ENCODE measurements around the gene COL4A2.

The COL4A2 gene

DNA sequence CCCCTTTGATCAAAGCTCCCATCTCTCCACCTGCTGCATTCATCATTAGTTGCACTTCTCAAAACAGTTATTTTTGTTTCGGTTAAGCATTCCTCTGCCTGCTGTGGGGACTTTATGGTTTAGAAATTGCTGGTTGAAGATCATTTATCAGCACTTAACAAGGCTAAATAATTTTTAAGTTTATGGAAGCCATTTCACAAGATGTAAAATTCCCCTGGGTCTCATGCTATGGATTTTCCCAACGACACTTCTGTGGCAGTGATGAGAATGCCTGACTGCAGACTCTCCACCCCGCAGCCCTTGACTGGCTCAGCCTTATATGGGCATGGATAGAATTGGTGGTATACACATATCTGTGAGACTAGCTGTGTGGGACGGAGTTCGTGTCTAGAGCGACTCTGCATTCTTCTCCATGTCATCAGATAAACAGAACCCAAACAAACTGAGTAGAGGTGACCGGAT lies 52.8 kb downstream of the COL4A2 start (continued):
- TF ChIP-seq, protein P1, sequence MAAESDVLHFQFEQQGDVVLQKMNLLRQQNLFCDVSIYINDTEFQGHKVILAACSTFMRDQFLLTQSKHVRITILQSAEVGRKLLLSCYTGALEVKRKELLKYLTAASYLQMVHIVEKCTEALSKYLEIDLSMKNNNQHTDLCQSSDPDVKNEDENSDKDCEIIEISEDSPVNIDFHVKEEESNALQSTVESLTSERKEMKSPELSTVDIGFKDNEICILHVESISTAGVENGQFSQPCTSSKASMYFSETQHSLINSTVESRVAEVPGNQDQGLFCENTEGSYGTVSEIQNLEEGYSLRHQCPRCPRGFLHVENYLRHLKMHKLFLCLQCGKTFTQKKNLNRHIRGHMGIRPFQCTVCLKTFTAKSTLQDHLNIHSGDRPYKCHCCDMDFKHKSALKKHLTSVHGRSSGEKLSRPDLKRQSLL (tag by site-specific recombination; IDR thresholded peaks at IDR 0.05), result peak; percentile 80
- TF ChIP-seq, protein P2, sequence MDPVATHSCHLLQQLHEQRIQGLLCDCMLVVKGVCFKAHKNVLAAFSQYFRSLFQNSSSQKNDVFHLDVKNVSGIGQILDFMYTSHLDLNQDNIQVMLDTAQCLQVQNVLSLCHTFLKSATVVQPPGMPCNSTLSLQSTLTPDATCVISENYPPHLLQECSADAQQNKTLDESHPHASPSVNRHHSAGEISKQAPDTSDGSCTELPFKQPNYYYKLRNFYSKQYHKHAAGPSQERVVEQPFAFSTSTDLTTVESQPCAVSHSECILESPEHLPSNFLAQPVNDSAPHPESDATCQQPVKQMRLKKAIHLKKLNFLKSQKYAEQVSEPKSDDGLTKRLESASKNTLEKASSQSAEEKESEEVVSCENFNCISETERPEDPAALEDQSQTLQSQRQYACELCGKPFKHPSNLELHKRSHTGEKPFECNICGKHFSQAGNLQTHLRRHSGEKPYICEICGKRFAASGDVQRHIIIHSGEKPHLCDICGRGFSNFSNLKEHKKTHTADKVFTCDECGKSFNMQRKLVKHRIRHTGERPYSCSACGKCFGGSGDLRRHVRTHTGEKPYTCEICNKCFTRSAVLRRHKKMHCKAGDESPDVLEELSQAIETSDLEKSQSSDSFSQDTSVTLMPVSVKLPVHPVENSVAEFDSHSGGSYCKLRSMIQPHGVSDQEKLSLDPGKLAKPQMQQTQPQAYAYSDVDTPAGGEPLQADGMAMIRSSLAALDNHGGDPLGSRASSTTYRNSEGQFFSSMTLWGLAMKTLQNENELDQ (tag by site-specific recombination; IDR thresholded peaks at IDR 0.05; ENCODE audit: low read depth), result no peak
- TF ChIP-seq, protein P3, sequence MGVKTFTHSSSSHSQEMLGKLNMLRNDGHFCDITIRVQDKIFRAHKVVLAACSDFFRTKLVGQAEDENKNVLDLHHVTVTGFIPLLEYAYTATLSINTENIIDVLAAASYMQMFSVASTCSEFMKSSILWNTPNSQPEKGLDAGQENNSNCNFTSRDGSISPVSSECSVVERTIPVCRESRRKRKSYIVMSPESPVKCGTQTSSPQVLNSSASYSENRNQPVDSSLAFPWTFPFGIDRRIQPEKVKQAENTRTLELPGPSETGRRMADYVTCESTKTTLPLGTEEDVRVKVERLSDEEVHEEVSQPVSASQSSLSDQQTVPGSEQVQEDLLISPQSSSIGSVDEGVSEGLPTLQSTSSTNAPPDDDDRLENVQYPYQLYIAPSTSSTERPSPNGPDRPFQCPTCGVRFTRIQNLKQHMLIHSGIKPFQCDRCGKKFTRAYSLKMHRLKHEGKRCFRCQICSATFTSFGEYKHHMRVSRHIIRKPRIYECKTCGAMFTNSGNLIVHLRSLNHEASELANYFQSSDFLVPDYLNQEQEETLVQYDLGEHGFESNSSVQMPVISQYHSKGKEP (tag by site-specific recombination; IDR thresholded peaks at IDR 0.05), result 0 out of 2 replicates have a peak, but pooled peaks have one; percentile 5
- TF ChIP-seq, protein P4, sequence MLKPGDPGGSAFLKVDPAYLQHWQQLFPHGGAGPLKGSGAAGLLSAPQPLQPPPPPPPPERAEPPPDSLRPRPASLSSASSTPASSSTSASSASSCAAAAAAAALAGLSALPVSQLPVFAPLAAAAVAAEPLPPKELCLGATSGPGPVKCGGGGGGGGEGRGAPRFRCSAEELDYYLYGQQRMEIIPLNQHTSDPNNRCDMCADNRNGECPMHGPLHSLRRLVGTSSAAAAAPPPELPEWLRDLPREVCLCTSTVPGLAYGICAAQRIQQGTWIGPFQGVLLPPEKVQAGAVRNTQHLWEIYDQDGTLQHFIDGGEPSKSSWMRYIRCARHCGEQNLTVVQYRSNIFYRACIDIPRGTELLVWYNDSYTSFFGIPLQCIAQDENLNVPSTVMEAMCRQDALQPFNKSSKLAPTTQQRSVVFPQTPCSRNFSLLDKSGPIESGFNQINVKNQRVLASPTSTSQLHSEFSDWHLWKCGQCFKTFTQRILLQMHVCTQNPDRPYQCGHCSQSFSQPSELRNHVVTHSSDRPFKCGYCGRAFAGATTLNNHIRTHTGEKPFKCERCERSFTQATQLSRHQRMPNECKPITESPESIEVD (tag by site-specific recombination; IDR thresholded peaks at IDR 0.05), result peak; percentile 76
- TF ChIP-seq ZNF747 (tag by site-specific recombination; IDR thresholded peaks at IDR 0.05), result no peak
- no peak for TF ChIP-seq ZNF24 (tag by site-specific recombination; IDR thresholded peaks at IDR 0.05)
- TF ChIP-seq, protein P5, sequence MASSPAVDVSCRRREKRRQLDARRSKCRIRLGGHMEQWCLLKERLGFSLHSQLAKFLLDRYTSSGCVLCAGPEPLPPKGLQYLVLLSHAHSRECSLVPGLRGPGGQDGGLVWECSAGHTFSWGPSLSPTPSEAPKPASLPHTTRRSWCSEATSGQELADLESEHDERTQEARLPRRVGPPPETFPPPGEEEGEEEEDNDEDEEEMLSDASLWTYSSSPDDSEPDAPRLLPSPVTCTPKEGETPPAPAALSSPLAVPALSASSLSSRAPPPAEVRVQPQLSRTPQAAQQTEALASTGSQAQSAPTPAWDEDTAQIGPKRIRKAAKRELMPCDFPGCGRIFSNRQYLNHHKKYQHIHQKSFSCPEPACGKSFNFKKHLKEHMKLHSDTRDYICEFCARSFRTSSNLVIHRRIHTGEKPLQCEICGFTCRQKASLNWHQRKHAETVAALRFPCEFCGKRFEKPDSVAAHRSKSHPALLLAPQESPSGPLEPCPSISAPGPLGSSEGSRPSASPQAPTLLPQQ (tag by site-specific recombination; IDR thresholded peaks at IDR 0.05), result no peak
- TF ChIP-seq, protein P6, sequence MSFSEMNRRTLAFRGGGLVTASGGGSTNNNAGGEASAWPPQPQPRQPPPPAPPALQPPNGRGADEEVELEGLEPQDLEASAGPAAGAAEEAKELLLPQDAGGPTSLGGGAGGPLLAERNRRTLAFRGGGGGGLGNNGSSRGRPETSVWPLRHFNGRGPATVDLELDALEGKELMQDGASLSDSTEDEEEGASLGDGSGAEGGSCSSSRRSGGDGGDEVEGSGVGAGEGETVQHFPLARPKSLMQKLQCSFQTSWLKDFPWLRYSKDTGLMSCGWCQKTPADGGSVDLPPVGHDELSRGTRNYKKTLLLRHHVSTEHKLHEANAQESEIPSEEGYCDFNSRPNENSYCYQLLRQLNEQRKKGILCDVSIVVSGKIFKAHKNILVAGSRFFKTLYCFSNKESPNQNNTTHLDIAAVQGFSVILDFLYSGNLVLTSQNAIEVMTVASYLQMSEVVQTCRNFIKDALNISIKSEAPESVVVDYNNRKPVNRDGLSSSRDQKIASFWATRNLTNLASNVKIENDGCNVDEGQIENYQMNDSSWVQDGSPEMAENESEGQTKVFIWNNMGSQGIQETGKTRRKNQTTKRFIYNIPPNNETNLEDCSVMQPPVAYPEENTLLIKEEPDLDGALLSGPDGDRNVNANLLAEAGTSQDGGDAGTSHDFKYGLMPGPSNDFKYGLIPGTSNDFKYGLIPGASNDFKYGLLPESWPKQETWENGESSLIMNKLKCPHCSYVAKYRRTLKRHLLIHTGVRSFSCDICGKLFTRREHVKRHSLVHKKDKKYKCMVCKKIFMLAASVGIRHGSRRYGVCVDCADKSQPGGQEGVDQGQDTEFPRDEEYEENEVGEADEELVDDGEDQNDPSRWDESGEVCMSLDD (tag by site-specific recombination; IDR thresholded peaks at IDR 0.05), result no peak
- TF ChIP-seq, protein P7, sequence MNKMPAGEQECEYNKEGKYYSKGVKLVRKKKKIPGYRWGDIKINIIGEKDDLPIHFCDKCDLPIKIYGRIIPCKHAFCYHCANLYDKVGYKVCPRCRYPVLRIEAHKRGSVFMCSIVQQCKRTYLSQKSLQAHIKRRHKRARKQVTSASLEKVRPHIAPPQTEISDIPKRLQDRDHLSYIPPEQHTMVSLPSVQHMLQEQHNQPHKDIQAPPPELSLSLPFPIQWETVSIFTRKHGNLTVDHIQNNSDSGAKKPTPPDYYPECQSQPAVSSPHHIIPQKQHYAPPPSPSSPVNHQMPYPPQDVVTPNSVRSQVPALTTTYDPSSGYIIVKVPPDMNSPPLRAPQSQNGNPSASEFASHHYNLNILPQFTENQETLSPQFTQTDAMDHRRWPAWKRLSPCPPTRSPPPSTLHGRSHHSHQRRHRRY (tag by site-specific recombination; IDR thresholded peaks at IDR 0.05), result no peak
- TF ChIP-seq, protein P8, sequence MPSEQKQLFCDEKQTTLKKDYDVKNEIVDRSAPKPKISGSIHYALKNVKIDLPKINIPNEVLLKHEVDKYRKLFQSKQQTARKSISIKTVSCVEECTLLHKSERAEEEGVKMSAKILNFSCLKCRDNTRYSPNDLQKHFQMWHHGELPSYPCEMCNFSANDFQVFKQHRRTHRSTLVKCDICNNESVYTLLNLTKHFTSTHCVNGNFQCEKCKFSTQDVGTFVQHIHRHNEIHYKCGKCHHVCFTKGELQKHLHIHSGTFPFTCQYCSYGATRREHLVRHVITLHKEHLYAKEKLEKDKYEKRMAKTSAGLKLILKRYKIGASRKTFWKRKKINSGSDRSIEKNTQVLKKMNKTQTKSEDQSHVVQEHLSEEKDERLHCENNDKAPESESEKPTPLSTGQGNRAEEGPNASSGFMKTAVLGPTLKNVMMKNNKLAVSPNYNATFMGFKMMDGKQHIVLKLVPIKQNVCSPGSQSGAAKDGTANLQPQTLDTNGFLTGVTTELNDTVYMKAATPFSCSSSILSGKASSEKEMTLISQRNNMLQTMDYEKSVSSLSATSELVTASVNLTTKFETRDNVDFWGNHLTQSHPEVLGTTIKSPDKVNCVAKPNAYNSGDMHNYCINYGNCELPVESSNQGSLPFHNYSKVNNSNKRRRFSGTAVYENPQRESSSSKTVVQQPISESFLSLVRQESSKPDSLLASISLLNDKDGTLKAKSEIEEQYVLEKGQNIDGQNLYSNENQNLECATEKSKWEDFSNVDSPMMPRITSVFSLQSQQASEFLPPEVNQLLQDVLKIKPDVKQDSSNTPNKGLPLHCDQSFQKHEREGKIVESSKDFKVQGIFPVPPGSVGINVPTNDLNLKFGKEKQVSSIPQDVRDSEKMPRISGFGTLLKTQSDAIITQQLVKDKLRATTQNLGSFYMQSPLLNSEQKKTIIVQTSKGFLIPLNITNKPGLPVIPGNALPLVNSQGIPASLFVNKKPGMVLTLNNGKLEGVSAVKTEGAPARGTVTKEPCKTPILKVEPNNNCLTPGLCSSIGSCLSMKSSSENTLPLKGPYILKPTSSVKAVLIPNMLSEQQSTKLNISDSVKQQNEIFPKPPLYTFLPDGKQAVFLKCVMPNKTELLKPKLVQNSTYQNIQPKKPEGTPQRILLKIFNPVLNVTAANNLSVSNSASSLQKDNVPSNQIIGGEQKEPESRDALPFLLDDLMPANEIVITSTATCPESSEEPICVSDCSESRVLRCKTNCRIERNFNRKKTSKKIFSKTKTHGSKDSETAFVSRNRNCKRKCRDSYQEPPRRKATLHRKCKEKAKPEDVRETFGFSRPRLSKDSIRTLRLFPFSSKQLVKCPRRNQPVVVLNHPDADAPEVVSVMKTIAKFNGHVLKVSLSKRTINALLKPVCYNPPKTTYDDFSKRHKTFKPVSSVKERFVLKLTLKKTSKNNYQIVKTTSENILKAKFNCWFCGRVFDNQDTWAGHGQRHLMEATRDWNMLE (tag by site-specific recombination; conservative IDR thresholded peaks at IDR 0.05; ENCODE audit: low read depth), result no peak
- no peak for TF ChIP-seq ZNF707 (tag by site-specific recombination; IDR thresholded peaks at IDR 0.05)
- peak; percentile 76 for TF ChIP-seq ZBTB17 (tag by site-specific recombination; IDR thresholded peaks at IDR 0.05)
- no peak for TF ChIP-seq ZNF133 (tag by site-specific recombination; IDR thresholded peaks at IDR 0.05)
- no peak for TF ChIP-seq ZNF501 (tag by site-specific recombination; IDR thresholded peaks at IDR 0.05)
- TF ChIP-seq, protein P9, sequence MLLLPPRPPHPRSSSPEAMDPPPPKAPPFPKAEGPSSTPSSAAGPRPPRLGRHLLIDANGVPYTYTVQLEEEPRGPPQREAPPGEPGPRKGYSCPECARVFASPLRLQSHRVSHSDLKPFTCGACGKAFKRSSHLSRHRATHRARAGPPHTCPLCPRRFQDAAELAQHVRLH (tag by site-specific recombination; IDR thresholded peaks at IDR 0.05), result peak; percentile 72; the same call in 1 of the 2 replicates
- peak; percentile 76 for TF ChIP-seq ZNF600 (tag by site-specific recombination; IDR thresholded peaks at IDR 0.05)
- TF ChIP-seq, protein P10, sequence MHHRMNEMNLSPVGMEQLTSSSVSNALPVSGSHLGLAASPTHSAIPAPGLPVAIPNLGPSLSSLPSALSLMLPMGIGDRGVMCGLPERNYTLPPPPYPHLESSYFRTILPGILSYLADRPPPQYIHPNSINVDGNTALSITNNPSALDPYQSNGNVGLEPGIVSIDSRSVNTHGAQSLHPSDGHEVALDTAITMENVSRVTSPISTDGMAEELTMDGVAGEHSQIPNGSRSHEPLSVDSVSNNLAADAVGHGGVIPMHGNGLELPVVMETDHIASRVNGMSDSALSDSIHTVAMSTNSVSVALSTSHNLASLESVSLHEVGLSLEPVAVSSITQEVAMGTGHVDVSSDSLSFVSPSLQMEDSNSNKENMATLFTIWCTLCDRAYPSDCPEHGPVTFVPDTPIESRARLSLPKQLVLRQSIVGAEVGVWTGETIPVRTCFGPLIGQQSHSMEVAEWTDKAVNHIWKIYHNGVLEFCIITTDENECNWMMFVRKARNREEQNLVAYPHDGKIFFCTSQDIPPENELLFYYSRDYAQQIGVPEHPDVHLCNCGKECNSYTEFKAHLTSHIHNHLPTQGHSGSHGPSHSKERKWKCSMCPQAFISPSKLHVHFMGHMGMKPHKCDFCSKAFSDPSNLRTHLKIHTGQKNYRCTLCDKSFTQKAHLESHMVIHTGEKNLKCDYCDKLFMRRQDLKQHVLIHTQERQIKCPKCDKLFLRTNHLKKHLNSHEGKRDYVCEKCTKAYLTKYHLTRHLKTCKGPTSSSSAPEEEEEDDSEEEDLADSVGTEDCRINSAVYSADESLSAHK (tag by site-specific recombination; IDR thresholded peaks at IDR 0.05), result peak; percentile 45; the same call in 1 of the 2 replicates
- TF ChIP-seq ZNF335 (tag by site-specific recombination; conservative IDR thresholded peaks at IDR 0.05), result peak; percentile 19; the same call in 1 of the 2 replicates
